RWPE1 (cell line): ENCODE results near the gene GTF2H2C_2.
"Not testable (repeated sequence)": the region's sequence is repeated elsewhere in the genome, so short reads cannot be mapped to it uniquely, and the experiment has no call there.

ENCODE experiments used
- CTCF ChIA-PET: fragments of 350-600 bp; sonication (Branson Sonifier 250); formaldehyde crosslinking; extraction: SDS; loops from one replicate; lab custom pipeline; 2021; lab: Yijun Ruan, JAX
- POLR2A ChIA-PET: fragments of 400-600 bp; formaldehyde crosslinking; extraction: SDS; loops from one replicate; lab custom pipeline; 2020; ENCODE audit warnings: antibody characterized with exemption; ENCODE audit not compliant: low non-redundant PET; lab: Yijun Ruan, JAX
- DNase-seq: peaks from one replicate; pipeline ENCODE4 v3.0.0; 2012; ENCODE audit warnings: low spot score
- H3K27ac ChIP-seq: fragments of 450-650 bp; 2 replicates; pipeline ENCODE4 v1.5.1; 2017
- TF ChIP-seq, protein P1 (sequence below): fragments of 450-650 bp; conservative IDR thresholded peaks from 2 replicates; pipeline ENCODE4 v1.5.1; 2017; ENCODE audit warnings: low read depth, mild to moderate bottlenecking

Gene GTF2H2C_2

DNA sequence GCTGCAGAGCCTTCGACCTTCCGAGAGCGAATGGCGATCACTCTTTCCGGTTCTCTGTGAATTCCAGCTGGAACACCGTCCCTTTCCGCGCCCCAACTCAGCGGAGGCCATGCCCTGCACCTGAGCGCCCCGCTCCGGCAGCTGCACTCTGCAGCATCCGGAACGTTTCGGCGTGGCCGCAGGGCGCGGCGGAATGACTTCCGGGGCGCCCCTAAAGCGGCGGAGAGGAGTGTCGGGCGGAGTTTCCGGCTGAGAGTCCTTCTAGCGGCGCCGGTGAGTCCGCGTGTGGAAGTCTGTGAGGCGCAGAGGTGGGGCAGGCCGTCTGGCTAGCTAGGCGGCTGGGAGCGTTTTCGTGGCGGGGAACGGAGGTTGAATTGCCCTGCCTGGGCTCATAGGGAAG lies at the start of gene GTF2H2C_2:
GTF2H2C_2 (plus strand) TSS at position 252 of the 400 bp plus-strand sequence.
- CTCF ChIA-PET, POLR2A ChIA-PET, H3K27ac ChIP-seq, DNase-seq: not testable (repeated sequence)

DNA sequence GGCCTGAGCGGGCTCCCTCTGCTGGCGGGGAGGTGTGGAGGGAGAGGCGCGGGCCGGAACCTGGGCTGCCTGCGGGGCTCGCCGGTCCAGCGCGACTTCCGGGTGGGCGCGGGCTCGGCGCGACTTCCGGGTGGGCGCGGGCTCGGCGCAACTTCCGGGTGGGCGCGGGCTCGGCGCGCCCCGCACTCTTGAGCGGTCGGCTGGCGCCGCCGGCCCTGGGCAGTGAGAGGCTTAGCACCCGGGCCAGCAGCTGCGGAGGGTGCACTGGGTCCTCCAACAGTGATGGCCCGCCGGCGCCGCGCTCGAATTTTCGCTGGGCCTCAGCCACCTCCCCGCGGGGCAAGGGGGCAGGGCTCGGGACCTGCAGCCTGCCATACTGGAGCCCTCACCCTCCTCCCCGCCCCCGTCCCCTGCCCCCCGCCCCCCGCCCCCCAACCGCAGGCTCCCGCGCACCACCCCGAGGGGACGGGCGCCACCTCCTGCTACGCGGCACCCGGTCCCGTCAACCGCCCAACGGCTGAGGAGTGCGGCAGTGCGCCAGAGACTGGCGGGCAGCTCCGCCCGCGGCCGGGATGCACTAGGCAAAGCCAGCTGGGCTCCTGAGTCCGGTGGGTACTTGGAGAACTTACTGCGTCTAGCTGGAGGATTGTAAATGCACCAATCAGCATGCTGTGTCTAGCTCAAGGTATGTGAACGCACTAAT lies 14.0 kb upstream of the GTF2H2C_2 start:
- CTCF ChIA-PET, DNase-seq, POLR2A ChIA-PET: not testable (repeated sequence)
- peak overlapping the region; percentile 77 for H3K27ac ChIP-seq
- TF ChIP-seq, protein P1, sequence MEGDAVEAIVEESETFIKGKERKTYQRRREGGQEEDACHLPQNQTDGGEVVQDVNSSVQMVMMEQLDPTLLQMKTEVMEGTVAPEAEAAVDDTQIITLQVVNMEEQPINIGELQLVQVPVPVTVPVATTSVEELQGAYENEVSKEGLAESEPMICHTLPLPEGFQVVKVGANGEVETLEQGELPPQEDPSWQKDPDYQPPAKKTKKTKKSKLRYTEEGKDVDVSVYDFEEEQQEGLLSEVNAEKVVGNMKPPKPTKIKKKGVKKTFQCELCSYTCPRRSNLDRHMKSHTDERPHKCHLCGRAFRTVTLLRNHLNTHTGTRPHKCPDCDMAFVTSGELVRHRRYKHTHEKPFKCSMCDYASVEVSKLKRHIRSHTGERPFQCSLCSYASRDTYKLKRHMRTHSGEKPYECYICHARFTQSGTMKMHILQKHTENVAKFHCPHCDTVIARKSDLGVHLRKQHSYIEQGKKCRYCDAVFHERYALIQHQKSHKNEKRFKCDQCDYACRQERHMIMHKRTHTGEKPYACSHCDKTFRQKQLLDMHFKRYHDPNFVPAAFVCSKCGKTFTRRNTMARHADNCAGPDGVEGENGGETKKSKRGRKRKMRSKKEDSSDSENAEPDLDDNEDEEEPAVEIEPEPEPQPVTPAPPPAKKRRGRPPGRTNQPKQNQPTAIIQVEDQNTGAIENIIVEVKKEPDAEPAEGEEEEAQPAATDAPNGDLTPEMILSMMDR: peak; percentile 52

DNA sequence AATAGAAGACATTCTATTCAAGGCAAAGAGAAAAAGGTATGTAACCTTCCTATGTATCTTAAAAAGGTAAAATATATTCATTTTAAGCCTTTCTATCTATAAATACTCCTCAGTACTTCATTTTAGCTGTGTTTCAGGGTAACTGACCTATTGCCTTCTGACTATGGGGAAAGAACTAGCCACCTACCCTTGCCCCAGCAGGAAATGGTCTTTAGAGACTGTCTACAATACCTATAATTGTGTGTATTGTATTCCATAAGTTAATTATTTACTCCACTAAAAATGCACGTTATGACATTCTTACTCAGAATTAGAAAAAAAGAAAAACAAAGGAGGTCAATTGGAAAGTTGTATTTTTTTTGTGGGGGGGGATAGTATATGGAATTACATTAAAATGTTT lies 6.2 kb downstream of the GTF2H2C_2 start:
- DNase-seq, CTCF ChIA-PET, H3K27ac ChIP-seq, POLR2A ChIA-PET: not testable (repeated sequence)

DNA sequence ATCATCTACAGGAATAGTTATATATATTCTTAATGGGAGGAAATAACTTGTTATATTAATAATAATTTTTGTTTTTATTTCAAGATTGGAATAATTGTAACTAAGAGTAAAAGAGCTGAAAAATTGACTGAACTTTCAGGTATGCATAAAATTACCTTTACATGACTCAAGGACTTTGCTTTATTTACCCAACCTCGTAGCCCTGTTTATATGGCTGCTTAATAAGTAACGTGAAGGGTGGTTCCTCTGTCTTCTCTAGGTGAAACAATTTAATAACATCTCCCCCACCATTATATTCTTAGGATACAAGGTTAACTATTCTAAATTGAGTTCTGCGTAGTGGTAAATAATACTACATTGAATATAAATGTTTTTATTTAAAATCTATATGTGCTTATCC lies 8.0 kb downstream of the GTF2H2C_2 start:
- POLR2A ChIA-PET, CTCF ChIA-PET, H3K27ac ChIP-seq, DNase-seq: not testable (repeated sequence)

DNA sequence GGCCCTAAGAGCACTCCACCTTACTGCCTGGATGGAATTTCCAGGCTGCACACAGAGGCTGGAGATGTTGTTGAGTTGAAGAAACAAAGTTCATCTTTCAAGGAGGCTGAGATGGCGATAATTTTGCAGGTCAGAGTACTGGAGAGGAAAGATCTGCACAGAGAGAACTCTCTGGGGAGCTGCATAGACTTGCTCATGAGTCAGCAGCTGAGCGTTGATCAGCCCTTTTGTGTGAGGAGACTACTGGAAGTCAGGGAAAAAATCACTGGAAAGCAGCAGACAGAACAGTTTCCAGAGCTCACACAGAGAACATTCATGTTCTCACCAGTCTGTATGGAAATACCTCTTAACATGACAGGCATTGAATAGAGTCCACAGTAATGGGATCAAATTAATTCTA lies 23.4 kb downstream of the GTF2H2C_2 start:
- CTCF ChIA-PET, H3K27ac ChIP-seq, DNase-seq, POLR2A ChIA-PET: not testable (repeated sequence)

DNA sequence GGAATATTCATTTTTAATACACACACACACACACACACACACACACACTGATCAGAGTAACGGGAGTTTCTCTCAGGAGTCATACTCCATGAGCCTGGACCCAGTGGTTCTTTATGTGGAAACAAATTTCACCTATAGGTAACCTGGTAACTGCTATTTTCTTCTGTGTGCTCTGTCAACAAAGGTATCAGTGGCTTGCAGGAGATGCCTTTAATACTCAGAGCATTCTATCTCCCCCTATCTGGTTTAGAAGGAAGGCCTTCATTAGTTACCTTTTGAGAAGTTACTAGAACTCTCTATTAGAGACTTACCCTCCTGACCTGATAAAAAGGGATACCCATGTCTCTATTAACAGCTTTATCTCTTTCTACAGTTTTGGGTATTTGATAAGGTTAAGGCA lies 34.4 kb downstream of the GTF2H2C_2 start:
- CTCF ChIA-PET, H3K27ac ChIP-seq, POLR2A ChIA-PET, DNase-seq: not testable (repeated sequence)

DNA sequence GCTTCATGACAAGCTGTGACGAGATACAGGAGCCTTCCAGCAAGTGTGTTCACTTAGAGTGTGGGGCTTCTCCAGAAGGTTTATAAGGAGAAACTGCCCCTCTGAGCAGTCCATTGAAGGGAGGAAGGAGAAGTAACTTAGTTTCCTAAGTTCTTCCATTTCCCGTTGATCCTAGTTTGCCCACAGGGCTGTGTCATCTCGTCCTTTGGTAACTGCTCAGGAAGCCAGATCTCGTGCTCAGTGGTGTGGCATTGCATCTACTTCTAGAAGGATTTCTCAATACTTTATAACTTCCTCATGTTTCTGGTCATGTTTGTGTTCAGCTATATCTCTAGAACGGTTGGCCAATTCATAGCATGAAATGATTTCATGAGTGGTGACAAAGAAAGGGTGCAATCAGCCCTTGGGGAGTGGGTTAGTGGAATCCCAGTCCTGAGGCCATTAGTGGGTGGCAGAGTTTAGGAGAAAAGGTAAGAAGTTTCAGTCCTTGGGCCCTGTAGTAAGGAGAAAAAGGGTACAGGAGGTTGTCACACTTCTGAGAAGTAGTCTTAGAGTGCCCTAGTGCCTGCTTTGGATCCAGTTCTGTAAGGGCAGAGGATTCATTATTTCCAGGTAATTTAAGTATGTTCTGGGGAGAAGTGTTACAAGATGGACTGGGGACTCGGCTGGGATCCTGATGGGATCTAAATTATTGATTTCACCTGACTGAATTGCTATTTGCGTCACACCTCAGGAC lies 36.2 kb downstream of the GTF2H2C_2 start:
- H3K27ac ChIP-seq, POLR2A ChIA-PET, CTCF ChIA-PET, DNase-seq: not testable (repeated sequence)

DNA sequence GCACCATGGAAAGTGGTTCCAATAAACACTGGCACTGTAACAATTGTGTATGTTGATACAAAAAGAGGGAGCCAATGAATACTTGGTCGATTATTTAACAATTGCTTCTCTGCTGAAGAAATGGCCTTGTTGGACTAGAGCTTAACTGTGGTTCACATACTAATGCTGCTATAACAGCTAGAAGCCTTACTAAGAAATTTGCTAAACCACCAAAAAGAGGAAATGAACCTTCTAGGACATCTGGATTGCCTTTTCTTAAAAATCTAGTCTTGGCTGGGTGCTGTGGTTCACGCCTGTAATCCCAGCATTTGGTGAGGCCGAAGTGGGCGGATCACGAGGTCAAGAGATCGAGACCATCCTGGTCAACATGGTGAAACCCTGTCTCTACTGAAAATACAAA lies 41.9 kb downstream of the GTF2H2C_2 start:
- DNase-seq, POLR2A ChIA-PET, H3K27ac ChIP-seq, CTCF ChIA-PET: not testable (repeated sequence)

DNA sequence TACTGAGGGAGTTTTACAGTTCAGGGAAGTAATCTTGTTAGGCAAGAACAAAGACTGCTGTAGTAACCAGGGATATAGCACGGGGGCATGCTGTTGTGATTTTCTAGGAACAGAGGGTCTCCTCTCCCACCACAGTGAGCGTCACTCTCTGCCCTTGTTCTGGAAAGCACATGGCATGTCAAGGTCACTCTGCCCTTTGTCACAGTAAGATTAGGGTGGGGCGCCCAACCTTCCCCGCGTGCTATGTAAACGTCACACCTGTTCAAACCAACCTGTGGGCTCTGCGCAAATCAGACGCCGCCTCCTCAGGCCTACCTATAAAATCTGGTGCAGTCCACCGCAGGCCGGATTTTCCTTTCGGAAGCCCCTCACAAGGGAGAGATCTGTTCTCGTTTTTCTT lies 44.0 kb downstream of the GTF2H2C_2 start:
- POLR2A ChIA-PET, CTCF ChIA-PET, H3K27ac ChIP-seq, DNase-seq: not testable (repeated sequence)

DNA sequence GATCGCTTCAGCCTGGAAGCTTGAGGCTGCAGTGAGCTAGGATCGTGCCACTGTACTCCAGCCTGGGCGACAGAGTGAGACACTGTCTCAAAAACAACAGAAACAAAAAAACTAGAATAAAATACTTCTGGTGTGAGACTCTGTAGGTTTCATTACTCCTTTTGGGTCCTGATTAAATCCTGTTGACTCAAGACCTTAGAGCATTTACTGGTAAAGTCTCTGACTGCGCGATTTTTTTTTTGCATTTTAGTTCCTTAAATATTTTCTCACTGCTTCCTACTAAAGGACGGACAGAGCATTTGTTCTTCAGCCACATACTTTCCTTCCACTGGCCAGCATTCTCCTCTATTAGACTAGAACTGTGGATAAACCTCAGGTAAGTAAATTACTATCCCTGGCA lies 46.8 kb downstream of the GTF2H2C_2 start:
- POLR2A ChIA-PET, CTCF ChIA-PET, DNase-seq, H3K27ac ChIP-seq: not testable (repeated sequence)

DNA sequence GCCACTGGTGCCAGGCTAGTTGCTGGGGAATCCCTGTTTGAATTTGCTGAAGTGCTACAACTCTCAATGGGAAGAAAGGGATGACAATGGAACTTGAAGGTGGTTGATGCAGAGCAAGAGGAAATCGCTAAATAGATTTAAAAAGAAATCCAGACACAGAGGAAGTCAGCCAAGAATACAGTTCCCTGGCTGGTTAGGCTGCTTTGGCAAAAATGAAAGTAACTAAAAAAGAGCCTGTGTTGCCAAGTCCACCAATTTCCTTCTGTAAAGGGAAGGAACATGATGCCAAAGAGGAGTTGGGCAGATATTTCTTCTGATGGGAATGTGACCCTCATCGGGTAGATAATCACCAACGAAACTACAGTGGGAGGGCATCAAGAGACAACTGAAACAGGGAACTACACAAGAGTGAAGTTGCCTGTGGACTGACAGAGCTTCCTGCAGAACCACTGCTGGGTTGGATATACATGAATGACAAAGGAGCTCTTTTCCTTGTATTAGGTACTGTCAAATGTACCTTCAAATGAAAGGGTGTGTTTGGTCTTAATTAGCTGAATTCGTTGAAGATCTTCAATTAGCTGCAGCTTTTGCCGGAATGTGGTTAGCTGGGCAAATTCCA lies 49.0 kb downstream of the GTF2H2C_2 start:
- DNase-seq, CTCF ChIA-PET, H3K27ac ChIP-seq, POLR2A ChIA-PET: not testable (repeated sequence)

DNA sequence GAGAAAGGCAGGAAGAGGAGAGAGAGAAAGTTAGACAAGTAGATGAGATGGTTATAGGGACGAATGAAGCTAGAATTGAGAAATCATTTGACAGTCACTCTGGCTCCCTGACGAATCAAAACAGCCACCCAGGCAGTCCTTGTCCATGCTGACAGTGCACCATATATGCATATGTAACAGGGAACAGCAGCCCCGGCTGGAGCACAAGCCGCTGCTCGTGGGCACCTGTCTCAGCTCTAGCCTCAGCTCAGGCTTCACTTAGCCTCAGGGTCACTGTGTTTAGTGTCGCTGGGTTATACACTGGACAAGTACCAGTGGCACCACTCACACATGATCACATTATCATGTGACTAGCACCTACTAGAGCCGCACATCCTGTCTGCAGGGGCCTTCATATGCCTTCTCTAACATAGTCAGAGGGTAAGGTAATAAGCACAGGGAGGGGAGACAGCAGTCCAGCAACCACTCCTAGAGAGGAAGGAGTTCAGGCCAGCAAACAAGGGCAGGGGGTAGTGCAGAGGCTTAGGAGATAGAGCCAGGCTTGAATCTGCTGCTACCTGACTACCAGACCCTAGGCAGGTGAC lies 54.9 kb downstream of the GTF2H2C_2 start:
- POLR2A ChIA-PET, CTCF ChIA-PET, DNase-seq, H3K27ac ChIP-seq: not testable (repeated sequence)
